Testis (tissue), 2 donors: ENCODE results near the gene HMSD.

ENCODE experiments used
- CTCF ChIP-seq, 3 experiments: fragments of 450-650 bp in 2 of 3; fragments of 200-600 bp in 1 of 3; sonication (generic) in 1 of 3; IDR thresholded peaks; one replicate each; pipeline ENCODE4 v1.5.1; 2016 to 2019; ENCODE audit warnings: antibody characterized with exemption in 3 of 3, mild to moderate bottlenecking in 2 of 3, moderate library complexity in 1 of 3
- POLR2A ChIP-seq: fragments of 450-650 bp; IDR thresholded peaks from one replicate; pipeline ENCODE4 v1.6.1; 2017; ENCODE audit warnings: antibody characterized with exemption, mild to moderate bottlenecking, moderate library complexity

GRCh38 chr18:63965716-63966330 lies 16.7 kb downstream of the HMSD start:
- TF ChIP-seq CTCF (IDR thresholded peaks at IDR 0.05) (no peak), POLR2A (no peak)
